Astrocyte of the spinal cord (primary cell): ENCODE data around the gene SUCO.

Source experiments
- DNase-seq: peaks from one replicate; pipeline ENCODE4 v3.0.0; 2011; ENCODE audit warnings: low read depth, low spot score
- H3K4me3 ChIP-seq: 2 replicates; pipeline ENCODE4 v1.5.1; 2011; ENCODE audit warnings: low read depth, mild to moderate bottlenecking, low read length, moderate library complexity
- CTCF ChIP-seq: IDR thresholded peaks from 2 replicates; pipeline ENCODE4 v1.5.1; 2012; ENCODE audit warnings: low read depth, mild to moderate bottlenecking, low read length, inconsistent platforms
- in situ Hi-C: cut with HindIII; loops from 2 replicates; pipeline ENCODE4 v1.10.0; 2017; ENCODE audit warnings: low sequenced_read_pairs

SUCO gene

GRCh38 chr1:172530000-172530399 is 3.0 kb upstream of the SUCO start:
- no peak for DNase-seq
- no peak overlapping the region for H3K4me3 ChIP-seq
- TF ChIP-seq CTCF = no peak
- in situ Hi-C loops = no loop called here

GRCh38 chr1:172531412-172532182 is 1.4 kb upstream of the SUCO start:
- H3K4me3 ChIP-seq = peak overlapping the region; percentile 89
- in situ Hi-C loops = no loop called here
- DNase-seq = no peak
- no peak for TF ChIP-seq CTCF

GRCh38 chr1:172532183-172532699 is 709 bp upstream of the SUCO start:
- TF ChIP-seq CTCF = no peak
- in situ Hi-C loops = no loop called here
- H3K4me3 ChIP-seq = peak overlapping the region; percentile 89
- DNase-seq = peak; percentile 100

- DNase-seq = peak; percentile 45
- peak overlapping the region; percentile 89 for H3K4me3 ChIP-seq
- in situ Hi-C loops = no loop called here
- TF ChIP-seq CTCF = no peak
These were observed 682 bp downstream of the SUCO start for GRCh38 chr1:172533513-172534151.

- DNase-seq = no peak
- TF ChIP-seq CTCF = no peak
- in situ Hi-C loops = no loop called here
- H3K4me3 ChIP-seq = no peak overlapping the region
These were observed 3.3 kb downstream of the SUCO start for GRCh38 chr1:172536256-172536655.

- no peak for TF ChIP-seq CTCF
- in situ Hi-C loops = no loop called here
- DNase-seq = peak; percentile 32
- no peak overlapping the region for H3K4me3 ChIP-seq
These were observed 4.4 kb downstream of the SUCO start for GRCh38 chr1:172537366-172537765.
